A673 (cell line): ENCODE data around the gene ASCL2.

Experiments
- EZH2 ChIP-seq: fragments of 200-600 bp; sonication (generic); IDR thresholded peaks from 2 replicates; pipeline ENCODE4 v1.6.1; 2017; ENCODE audit warnings: borderline replicate concordance, low read depth, mild to moderate bottlenecking, mixed read lengths, antibody characterized with exemption, low read length; ENCODE audit not compliant: poor library complexity, severe bottlenecking
- TF ChIP-seq, protein P1 (sequence below): fragments of 300-800, 200-600 bp; sonication (generic); conservative IDR thresholded peaks from 2 replicates; pipeline ENCODE4 v1.5.1; 2017; ENCODE audit warnings: low read depth, mild to moderate bottlenecking, antibody characterized with exemption, low read length, moderate library complexity, mixed read lengths

DNA sequence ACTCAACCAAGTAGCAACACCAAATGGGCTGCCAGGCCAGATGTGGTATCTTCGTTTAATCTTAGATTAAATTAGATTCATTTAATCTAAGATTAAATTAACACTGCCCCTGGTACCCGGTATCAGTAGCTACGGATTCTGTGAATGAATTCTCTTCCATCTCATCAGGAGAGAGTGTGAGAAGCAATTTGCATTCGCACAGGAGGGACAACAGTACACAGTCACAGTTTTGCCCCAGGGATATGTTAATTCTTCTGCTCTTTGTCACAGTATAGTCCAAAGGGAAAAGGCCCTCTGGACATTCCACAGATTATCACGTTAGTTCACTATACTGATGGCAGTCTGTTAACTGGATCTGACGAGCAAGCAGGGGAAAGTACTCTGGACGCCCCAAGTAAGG lies 22.9 kb downstream of the ASCL2 start:
- TF ChIP-seq, protein P1, sequence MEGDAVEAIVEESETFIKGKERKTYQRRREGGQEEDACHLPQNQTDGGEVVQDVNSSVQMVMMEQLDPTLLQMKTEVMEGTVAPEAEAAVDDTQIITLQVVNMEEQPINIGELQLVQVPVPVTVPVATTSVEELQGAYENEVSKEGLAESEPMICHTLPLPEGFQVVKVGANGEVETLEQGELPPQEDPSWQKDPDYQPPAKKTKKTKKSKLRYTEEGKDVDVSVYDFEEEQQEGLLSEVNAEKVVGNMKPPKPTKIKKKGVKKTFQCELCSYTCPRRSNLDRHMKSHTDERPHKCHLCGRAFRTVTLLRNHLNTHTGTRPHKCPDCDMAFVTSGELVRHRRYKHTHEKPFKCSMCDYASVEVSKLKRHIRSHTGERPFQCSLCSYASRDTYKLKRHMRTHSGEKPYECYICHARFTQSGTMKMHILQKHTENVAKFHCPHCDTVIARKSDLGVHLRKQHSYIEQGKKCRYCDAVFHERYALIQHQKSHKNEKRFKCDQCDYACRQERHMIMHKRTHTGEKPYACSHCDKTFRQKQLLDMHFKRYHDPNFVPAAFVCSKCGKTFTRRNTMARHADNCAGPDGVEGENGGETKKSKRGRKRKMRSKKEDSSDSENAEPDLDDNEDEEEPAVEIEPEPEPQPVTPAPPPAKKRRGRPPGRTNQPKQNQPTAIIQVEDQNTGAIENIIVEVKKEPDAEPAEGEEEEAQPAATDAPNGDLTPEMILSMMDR = no peak
- TF ChIP-seq EZH2 = no peak
